ENCODE data around the gene NEU2.
A peak's percentile ranks its signal among the peaks of the same experiment; 100 is the strongest.
"Not testable (repeated sequence)": the region's sequence is repeated elsewhere in the genome, so short reads cannot be mapped to it uniquely, and the experiment has no call there.

The NEU2 gene

GRCh38 chr2:233035426-233036161 is 3.1 kb downstream of the NEU2 start:
- ATAC-seq: no peak

- no peak for ATAC-seq
These were observed 3.8 kb downstream of the NEU2 start for GRCh38 chr2:233036162-233036838.

- ATAC-seq: no peak
These were observed 4.6 kb downstream of the NEU2 start for GRCh38 chr2:233037078-233037477.

- ATAC-seq: no peak
These were observed 6.9 kb downstream of the NEU2 start for GRCh38 chr2:233039212-233039845.

GRCh38 chr2:233039846-233040530 is 7.5 kb downstream of the NEU2 start:
- no peak for ATAC-seq

- no peak for ATAC-seq
These were observed 8.1 kb downstream of the NEU2 start for GRCh38 chr2:233040571-233040970.

GRCh38 chr2:233041722-233042323 is 9.4 kb downstream of the NEU2 start:
- ATAC-seq: no peak

- ATAC-seq: no peak
These were observed 10.1 kb downstream of the NEU2 start for GRCh38 chr2:233042549-233042948.

- ATAC-seq: no peak
These were observed 12.6 kb downstream of the NEU2 start for GRCh38 chr2:233044974-233045605.

- no peak for ATAC-seq
These were observed 14.7 kb downstream of the NEU2 start for GRCh38 chr2:233047206-233047605.

- ATAC-seq: no peak
These were observed 15.2 kb downstream of the NEU2 start for GRCh38 chr2:233047667-233048066.

GRCh38 chr2:233048569-233049193 is 16.2 kb downstream of the NEU2 start:
- no peak for ATAC-seq

- ATAC-seq: no peak
These were observed 16.8 kb downstream of the NEU2 start for GRCh38 chr2:233049194-233049761.

- ATAC-seq: no peak
These were observed 19.0 kb downstream of the NEU2 start for GRCh38 chr2:233051241-233052149.

GRCh38 chr2:233052517-233052916 is 20.0 kb downstream of the NEU2 start:
- not testable (repeated sequence) for ATAC-seq

GRCh38 chr2:233053928-233054784 is 21.7 kb downstream of the NEU2 start:
- peak; percentile 63 to 78 for ATAC-seq

- ATAC-seq: no peak
These were observed 22.9 kb downstream of the NEU2 start for GRCh38 chr2:233055362-233055761.

- ATAC-seq: no peak
These were observed 24.6 kb downstream of the NEU2 start for GRCh38 chr2:233056961-233057605.
